A549 (cell line): ENCODE measurements around the gene GPBAR1.

Experiments
- MAX ChIP-seq: IDR thresholded peaks from 2 replicates; pipeline ENCODE4 v1.6.1; 2012
- POLR2AphosphoS2 ChIP-seq: conservative IDR thresholded peaks from 2 replicates; pipeline ENCODE4 v1.6.1; 2012; ENCODE audit warnings: low read length, improper control_type of control experiment, inconsistent platforms
- TP53 ChIP-seq: fragments of 250-450 bp; sonication (Bioruptor Pico); IDR thresholded peaks from 2 replicates; pipeline ENCODE4 v1.5.0; 2021; ENCODE audit warnings: mild to moderate bottlenecking, moderate library complexity
- TF ChIP-seq, protein P1 (sequence below): fragments of >200 bp; sonication (Bioruptor Twin); formaldehyde crosslinking; IDR thresholded peaks from 3 replicates; pipeline ENCODE4 v1.5.1; 2016

GRCh38 chr2:218284106-218284811 is 23.4 kb downstream of the GPBAR1 start:
- no peak for TF ChIP-seq TP53
- no peak for TF ChIP-seq POLR2AphosphoS2
- TF ChIP-seq, protein P1, sequence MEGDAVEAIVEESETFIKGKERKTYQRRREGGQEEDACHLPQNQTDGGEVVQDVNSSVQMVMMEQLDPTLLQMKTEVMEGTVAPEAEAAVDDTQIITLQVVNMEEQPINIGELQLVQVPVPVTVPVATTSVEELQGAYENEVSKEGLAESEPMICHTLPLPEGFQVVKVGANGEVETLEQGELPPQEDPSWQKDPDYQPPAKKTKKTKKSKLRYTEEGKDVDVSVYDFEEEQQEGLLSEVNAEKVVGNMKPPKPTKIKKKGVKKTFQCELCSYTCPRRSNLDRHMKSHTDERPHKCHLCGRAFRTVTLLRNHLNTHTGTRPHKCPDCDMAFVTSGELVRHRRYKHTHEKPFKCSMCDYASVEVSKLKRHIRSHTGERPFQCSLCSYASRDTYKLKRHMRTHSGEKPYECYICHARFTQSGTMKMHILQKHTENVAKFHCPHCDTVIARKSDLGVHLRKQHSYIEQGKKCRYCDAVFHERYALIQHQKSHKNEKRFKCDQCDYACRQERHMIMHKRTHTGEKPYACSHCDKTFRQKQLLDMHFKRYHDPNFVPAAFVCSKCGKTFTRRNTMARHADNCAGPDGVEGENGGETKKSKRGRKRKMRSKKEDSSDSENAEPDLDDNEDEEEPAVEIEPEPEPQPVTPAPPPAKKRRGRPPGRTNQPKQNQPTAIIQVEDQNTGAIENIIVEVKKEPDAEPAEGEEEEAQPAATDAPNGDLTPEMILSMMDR: no peak
- no peak for TF ChIP-seq MAX
